Measurements from ENCODE around the gene LRCH4. TPM values are rescaled to one million over a fixed set of nuclear protein-coding genes. Genes with fewer than 3 reads are reported as not detected.
A peak's percentile ranks its signal among the peaks of the same experiment; 100 is the strongest.

LRCH4 gene
- total and polyA plus RNA-seq, 2 of the 13 experiments (the other 11 are each of a cell fraction or from before 2014, with no cell fraction given), result 7.0 to 9.3 TPM

- no peaks in the 10 kb centered on the region for H3K36me3 ChIP-seq (replicated peaks in 1 of 2; ENCODE audit: control insufficient read depth in 1 of 2, insufficient read depth in 2 of 2, low read length in 2 of 2)
- peaks cover 46% of the 10 kb centered on the region for H3K4me1 ChIP-seq (ENCODE audit: insufficient read depth, low read length)
- no peak overlapping the region for H3K27ac ChIP-seq (ENCODE audit: extremely low read length, insufficient read depth, low read length)
- ChIA-PET POLR2A (interaction anchor here (1.2 to 1.4 kb wide), 3 partner anchors 19 to 116 kb away, joined by 3 to 7 read pairs (median 4); partner anchors contain the start of genes MOSPD3 and POP7), CTCF (ENCODE audit: low intra/inter-chr PET ratio, low total read pairs) (interaction anchor here (0.8 kb wide), 1 partner anchor 120 kb away, joined by 6 read pairs; no protein-coding TSS in a partner anchor)
- WGBS (ENCODE audit: low lambda C conversion rate), result 9% methylated on average over 7 of the region's 7 CpGs
- peaks cover 7% of the 10 kb centered on the region; the same call in 1 of the 2 replicates for H4K20me1 ChIP-seq (ENCODE audit: insufficient read depth, low read length)
- in situ Hi-C loops (cut with HindIII; ENCODE audit: extremely low pct_ligation_motif_present, low pct_unique_long_range_greater_than_20kb) (no loop called here), intact Hi-C loops (cut with micrococcal nuclease; ENCODE audit: unreplicated experiment) (no loop called here)
- H3K4me2 ChIP-seq (ENCODE audit: low read depth, low read length), result peak overlapping the region; percentile 40
- FAIRE-seq, result no peak
- no TSS peak for BruUV-seq (replicated peaks)
- DNase-seq (ENCODE audit: low spot score), result no peak
- TF ChIP-seq NR2F2 (IDR thresholded peaks at IDR 0.05; ENCODE audit: borderline replicate concordance, low read depth), result 0 out of 2 replicates have a peak, but pooled peaks have one; percentile 52
- no peak for TF ChIP-seq DR1 (CRISPR knock-in tag; IDR thresholded peaks at IDR 0.05)
- TF ChIP-seq ZNF780A (CRISPR knock-in tag; IDR thresholded peaks at IDR 0.05), result 0 out of 2 replicates have a peak, but pooled peaks have one; percentile 43
- peak; percentile 54 for TF ChIP-seq NR2F6 (IDR thresholded peaks at IDR 0.05)
- TF ChIP-seq NR2F6 (CRISPR knock-in tag; IDR thresholded peaks at IDR 0.05), result peak; percentile 22; the same call in 1 of the 2 replicates
- peak in 1 of 2 experiments; percentile 37; a peak in 1 of 4 replicates for TF ChIP-seq NR2F1 (CRISPR knock-in tag; IDR thresholded peaks at IDR 0.05)
- TF ChIP-seq RXRB (CRISPR knock-in tag; IDR thresholded peaks at IDR 0.05; ENCODE audit: borderline replicate concordance), result no peak
- TF ChIP-seq ZNF281 (CRISPR knock-in tag; IDR thresholded peaks at IDR 0.05; ENCODE audit: borderline replicate concordance), result peak; percentile 58; the same call in 1 of the 2 replicates
- peak; percentile 38; the same call in 1 of the 2 replicates for TF ChIP-seq PATZ1 (CRISPR knock-in tag; IDR thresholded peaks at IDR 0.05)
- no peak overlapping the region for H3K9ac ChIP-seq (ENCODE audit: insufficient read depth, low read depth, low read length)
- peak overlapping the region in 1 of 3 experiments; percentile 38; a peak in 1 of 6 replicates for H3K4me3 ChIP-seq (replicated peaks in 1 of 3; ENCODE audit: insufficient read depth in 1 of 3, low read depth in 2 of 3, low read length in 3 of 3)
- H2AFZ ChIP-seq (ENCODE audit: low read length), result no peak overlapping the region
- no peaks in the 10 kb centered on the region for H3K9me3 ChIP-seq (ENCODE audit: low read length)
- peaks cover 6% of the 10 kb centered on the region for H3K79me2 ChIP-seq (ENCODE audit: insufficient read depth, low read length)
- H3K27me3 ChIP-seq (ENCODE audit: control insufficient read depth in 1 of 2, insufficient read depth in 2 of 2, low read length in 2 of 2), result peaks cover 0 to 9% of the 10 kb centered on the region in 2 experiments; a peak in 3 of 5 replicates
- no peak for ATAC-seq
Measured at GRCh38 chr7:100589341-100589947, 3.5 kb upstream of the LRCH4 start.

Measured in HepG2 (cell line).